Endothelial cell of umbilical vein (primary cell): ENCODE measurements around the gene TSHB. TPM values are rescaled to one million over a fixed set of nuclear protein-coding genes. Genes with fewer than 3 reads are reported as not detected.

ENCODE experiments used
- BruUV-seq: library from RNA; stranded (reverse); fragments of 400-500 nt; replicated peaks from 2 replicates; lab custom pipeline; 2021; lab: Mats Ljungman, UMichigan
- CTCF ChIA-PET: fragments of 300-600, 350-600 bp; sonication (Branson Sonifier 250); formaldehyde crosslinking; loops from one replicate; lab custom pipeline; 2021; ENCODE audit warnings: antibody characterized with exemption, inconsistent platforms; lab: Charles Lee
- POLR2A ChIA-PET: fragments of 300-600, 350-600 bp; sonication (Branson Sonifier 250); formaldehyde crosslinking; loops from one replicate; lab custom pipeline; 2021; ENCODE audit warnings: antibody characterized with exemption, inconsistent platforms; lab: Charles Lee
- DNase-seq: peaks from one replicate; pipeline ENCODE4 v3.0.0-alpha.2; 2011; ENCODE audit warnings: low read depth, low spot score
- FAIRE-seq: peaks from 2 replicates; lab custom pipeline; 2011; peaks lifted over from hg19 to GRCh38; lab: Jason Lieb, UNC
- H2AFZ ChIP-seq: 2 replicates; pipeline ENCODE4 v1.6.0; 2012; ENCODE audit warnings: low read depth, low read length, control low read depth, inconsistent platforms
- H3K27ac ChIP-seq: 2 replicates; pipeline ENCODE4 v1.5.1; 2011; ENCODE audit warnings: low read depth, mild to moderate bottlenecking, control low read depth, low read length, moderate library complexity; ENCODE audit not compliant: insufficient read depth
- H3K27me3 ChIP-seq, 2 experiments: 2 replicates each; pipeline versions ENCODE4 v1.6.0 to v1.6.1; 2011; ENCODE audit warnings: low read length in 2 of 2, mixed read lengths in 1 of 2; ENCODE audit not compliant: control insufficient read depth in 2 of 2, insufficient read depth in 2 of 2
- H3K36me3 ChIP-seq, 2 experiments: 2 replicates in 1 of 2; 3 replicates in 1 of 2; pipeline ENCODE4 v1.5.1; 2011; ENCODE audit warnings: low read length in 2 of 2, mild to moderate bottlenecking in 1 of 2, moderate library complexity in 1 of 2; ENCODE audit not compliant: control insufficient read depth in 2 of 2, insufficient read depth in 2 of 2; ENCODE audit errors: extremely low read depth in 1 of 2
- H3K4me1 ChIP-seq: 3 replicates; pipeline ENCODE4 v1.5.1; 2011; ENCODE audit warnings: mild to moderate bottlenecking, low read length; ENCODE audit not compliant: control insufficient read depth, insufficient read depth; ENCODE audit errors: extremely low read depth
- H3K4me2 ChIP-seq: 2 replicates; pipeline ENCODE4 v1.6.1; 2011; ENCODE audit warnings: low read length, control low read depth, mixed read lengths; ENCODE audit not compliant: insufficient read depth
- H3K4me3 ChIP-seq, 3 experiments: fragments of 200-600 bp in 1 of 3; sonication (generic), shearing (Covaris generic) in 1 of 3; replicated peaks in 1 of 3; 2 replicates each; pipeline ENCODE4 v1.5.1; 2011 to 2016; ENCODE audit warnings: control low read depth in 3 of 3, low read length in 3 of 3, mild to moderate bottlenecking in 2 of 3, inconsistent platforms in 1 of 3, low read depth in 1 of 3, moderate library complexity in 1 of 3; ENCODE audit not compliant: insufficient read depth in 1 of 3
- H3K79me2 ChIP-seq: 2 replicates; pipeline ENCODE4 v1.6.0; 2012; ENCODE audit warnings: low read length, inconsistent platforms; ENCODE audit not compliant: control insufficient read depth, insufficient read depth
- H3K9ac ChIP-seq: replicated peaks from 2 replicates; pipeline ENCODE3; 2011; ENCODE audit warnings: low read length, control low read depth; ENCODE audit not compliant: insufficient read depth; ENCODE audit errors: extremely low read depth
- H3K9me1 ChIP-seq: replicated peaks from 3 replicates; pipeline ENCODE4 v1.6.0; 2011; ENCODE audit warnings: mild to moderate bottlenecking, low read length; ENCODE audit not compliant: control insufficient read depth, insufficient read depth; ENCODE audit errors: extremely low read depth
- H3K9me3 ChIP-seq: replicated peaks from 2 replicates; pipeline ENCODE4 v1.5.1; 2012; ENCODE audit warnings: low read length, inconsistent platforms; ENCODE audit not compliant: control insufficient read depth, insufficient read depth
- H4K20me1 ChIP-seq: replicated peaks from 2 replicates; pipeline ENCODE3; 2011; ENCODE audit warnings: mild to moderate bottlenecking, low read length; ENCODE audit not compliant: control insufficient read depth, insufficient read depth; ENCODE audit errors: extremely low read depth
- CTCF ChIP-seq, 2 donors: IDR thresholded peaks; 1 replicate in 1 of 2; 2 replicates in 1 of 2; pipeline ENCODE4 v1.5.1; 2011; ENCODE audit warnings: low read length in 2 of 2, mild to moderate bottlenecking in 2 of 2, moderate library complexity in 2 of 2, control low read depth in 1 of 2, inconsistent platforms in 1 of 2, low read depth in 1 of 2; ENCODE audit not compliant: insufficient read depth in 1 of 2; ENCODE audit errors: extremely low read depth in 1 of 2
- EZH2 ChIP-seq: IDR thresholded peaks from 2 replicates; pipeline ENCODE4 v1.6.1; 2012; ENCODE audit warnings: borderline replicate concordance, low read depth, mild to moderate bottlenecking, moderate library complexity, low read length, inconsistent platforms; ENCODE audit not compliant: severe bottlenecking
- FOS ChIP-seq: IDR thresholded peaks from 2 replicates; pipeline ENCODE4 v1.6.1; 2011; ENCODE audit warnings: mild to moderate bottlenecking, low read length, moderate library complexity, borderline replicate concordance; ENCODE audit not compliant: insufficient read depth
- GATA2 ChIP-seq: IDR thresholded peaks from 2 replicates; pipeline ENCODE4 v1.7.0; 2011; ENCODE audit warnings: low read depth, mild to moderate bottlenecking, moderate library complexity, mixed read lengths, low read length; ENCODE audit not compliant: insufficient read length, insufficient read depth
- JUN ChIP-seq: IDR thresholded peaks from 2 replicates; pipeline ENCODE4 v1.6.1; 2011; ENCODE audit warnings: borderline replicate concordance, low read depth; ENCODE audit not compliant: insufficient read length, insufficient read depth
- MAX ChIP-seq: IDR thresholded peaks from 2 replicates; pipeline ENCODE4 v1.6.1; 2011; ENCODE audit not compliant: insufficient read depth, insufficient read length
- MYC ChIP-seq: IDR thresholded peaks from one replicate; pipeline ENCODE4 v1.6.1; 2011; ENCODE audit warnings: mild to moderate bottlenecking, low read depth, low read length
- POLR2A ChIP-seq: IDR thresholded peaks from 2 replicates; pipeline ENCODE4 v1.6.1; 2012; ENCODE audit warnings: low read depth, mild to moderate bottlenecking, control low read depth, low read length
- POLR2AphosphoS5 ChIP-seq: IDR thresholded peaks from 2 replicates; pipeline ENCODE4 v1.6.1; 2012; ENCODE audit warnings: low read depth, mild to moderate bottlenecking, control low read depth, low read length, moderate library complexity; ENCODE audit not compliant: insufficient read depth
- dilution Hi-C: fragments of 300-500 bp; cut with MboI; formaldehyde crosslinking; loops from one replicate; pipeline ENCODE4 v1.15.0; 2019; ENCODE audit warnings: low sequenced_read_pairs; ENCODE audit not compliant: extremely low pct_ligation_motif_present
- intact Hi-C: fragments of 100-400 bp; cut with micrococcal nuclease; formaldehyde crosslinking; loops from one replicate; pipeline ENCODE4 v1.10.0; 2022
- polyA plus RNA-seq, 4 experiments: library from polyadenylated mRNA; depleted of rRNA in 3 of 4; stranded (reverse) in 3 of 4; unstranded in 1 of 4; fragments of >200 nt; gene quantifications; 2 replicates each; pipeline versions ENCODE4 v1.2.1 to v1.2.3, GENCODE V29; 2011 to 2012; ENCODE audit warnings: missing spikeins in 1 of 4
- total RNA-seq: library from RNA; stranded (reverse); gene quantifications from 2 replicates; pipeline ENCODE4 v1.2.3, GENCODE V29; 2021

Gene TSHB
- total and polyA plus RNA-seq, 2 donors (not counting 3 experiments of a cell fraction or from before 2014, with no cell fraction given), result not detected

GRCh38 chr1:115069659-115070308, 40.2 kb downstream of the TSHB start:
- no peaks in the 10 kb centered on the region for H3K9me3 ChIP-seq
- H3K27ac ChIP-seq, result no peak overlapping the region
- ChIA-PET CTCF (no interaction called here), POLR2A (no interaction called here)
- H3K9me1 ChIP-seq, result no peaks in the 10 kb centered on the region
- no peaks in the 10 kb centered on the region for H3K36me3 ChIP-seq
- no peak overlapping the region for H2AFZ ChIP-seq
- dilution Hi-C loops, result no loop called here
- H3K9ac ChIP-seq, result no peak overlapping the region
- TF ChIP-seq EZH2 (no peak), JUN (no peak), MAX (no peak), MYC (no peak), POLR2AphosphoS5 (no peak), GATA2 (no peak), CTCF (IDR thresholded peaks at IDR 0.05; ENCODE audit: extremely low read depth in 1 of 2, insufficient read depth in 1 of 2, low read depth in 1 of 2, low read length in 2 of 2) (no peak), FOS (no peak), POLR2A (no peak)
- intact Hi-C loops, result loop anchor here (10.0 kb wide), 2 partner anchors 315 to 395 kb away; partner anchors contain the start of genes CSDE1 and DENND2C
- no peak overlapping the region for H3K4me3 ChIP-seq
- DNase-seq, result no peak
- no peaks in the 10 kb centered on the region for H3K79me2 ChIP-seq
- no peaks in the 10 kb centered on the region for H3K4me1 ChIP-seq
- BruUV-seq, result no TSS peak
- H3K4me2 ChIP-seq, result no peak overlapping the region
- FAIRE-seq, result no peak
- peaks cover 0 to 1% of the 10 kb centered on the region in 2 experiments for H3K27me3 ChIP-seq
- no peaks in the 10 kb centered on the region for H4K20me1 ChIP-seq
